Retinal pigment epithelial cell (primary cell): ENCODE results near the gene RPTOR.

Experiments used
- DNase-seq: peaks from one replicate; pipeline ENCODE4 v3.0.0-alpha.2; 2010; ENCODE audit warnings: low read depth
- H3K4me3 ChIP-seq: 2 replicates; pipeline ENCODE4 v1.5.1; 2011; ENCODE audit warnings: mild to moderate bottlenecking, low read length, control low read depth, moderate library complexity
- TF ChIP-seq, protein P1 (sequence below): conservative IDR thresholded peaks from 2 replicates; pipeline ENCODE4 v1.5.1; 2011; ENCODE audit warnings: low read depth, low read length, control low read depth, inconsistent platforms

RPTOR gene

DNA sequence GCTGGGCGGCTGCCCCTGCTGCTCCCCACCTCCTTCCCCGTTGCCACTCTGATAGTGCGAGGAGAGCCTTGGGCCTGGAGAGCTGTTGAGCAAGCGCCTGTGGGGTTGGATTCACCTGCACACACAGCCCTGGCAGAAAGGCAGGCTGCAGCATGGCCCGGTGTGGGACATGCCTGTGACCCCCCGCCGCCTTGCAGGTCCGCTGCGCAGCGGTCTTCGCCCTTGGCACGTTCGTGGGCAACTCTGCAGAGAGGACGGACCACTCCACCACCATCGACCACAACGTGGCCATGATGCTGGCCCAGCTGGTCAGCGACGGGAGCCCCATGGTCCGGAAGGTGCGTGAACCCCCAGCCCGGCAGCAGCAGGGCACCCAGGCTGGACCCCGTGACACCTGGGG, 340.2 kb downstream of the RPTOR start:
- TF ChIP-seq, protein P1, sequence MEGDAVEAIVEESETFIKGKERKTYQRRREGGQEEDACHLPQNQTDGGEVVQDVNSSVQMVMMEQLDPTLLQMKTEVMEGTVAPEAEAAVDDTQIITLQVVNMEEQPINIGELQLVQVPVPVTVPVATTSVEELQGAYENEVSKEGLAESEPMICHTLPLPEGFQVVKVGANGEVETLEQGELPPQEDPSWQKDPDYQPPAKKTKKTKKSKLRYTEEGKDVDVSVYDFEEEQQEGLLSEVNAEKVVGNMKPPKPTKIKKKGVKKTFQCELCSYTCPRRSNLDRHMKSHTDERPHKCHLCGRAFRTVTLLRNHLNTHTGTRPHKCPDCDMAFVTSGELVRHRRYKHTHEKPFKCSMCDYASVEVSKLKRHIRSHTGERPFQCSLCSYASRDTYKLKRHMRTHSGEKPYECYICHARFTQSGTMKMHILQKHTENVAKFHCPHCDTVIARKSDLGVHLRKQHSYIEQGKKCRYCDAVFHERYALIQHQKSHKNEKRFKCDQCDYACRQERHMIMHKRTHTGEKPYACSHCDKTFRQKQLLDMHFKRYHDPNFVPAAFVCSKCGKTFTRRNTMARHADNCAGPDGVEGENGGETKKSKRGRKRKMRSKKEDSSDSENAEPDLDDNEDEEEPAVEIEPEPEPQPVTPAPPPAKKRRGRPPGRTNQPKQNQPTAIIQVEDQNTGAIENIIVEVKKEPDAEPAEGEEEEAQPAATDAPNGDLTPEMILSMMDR = no peak
- H3K4me3 ChIP-seq = no peak overlapping the region
- DNase-seq = no peak

DNA sequence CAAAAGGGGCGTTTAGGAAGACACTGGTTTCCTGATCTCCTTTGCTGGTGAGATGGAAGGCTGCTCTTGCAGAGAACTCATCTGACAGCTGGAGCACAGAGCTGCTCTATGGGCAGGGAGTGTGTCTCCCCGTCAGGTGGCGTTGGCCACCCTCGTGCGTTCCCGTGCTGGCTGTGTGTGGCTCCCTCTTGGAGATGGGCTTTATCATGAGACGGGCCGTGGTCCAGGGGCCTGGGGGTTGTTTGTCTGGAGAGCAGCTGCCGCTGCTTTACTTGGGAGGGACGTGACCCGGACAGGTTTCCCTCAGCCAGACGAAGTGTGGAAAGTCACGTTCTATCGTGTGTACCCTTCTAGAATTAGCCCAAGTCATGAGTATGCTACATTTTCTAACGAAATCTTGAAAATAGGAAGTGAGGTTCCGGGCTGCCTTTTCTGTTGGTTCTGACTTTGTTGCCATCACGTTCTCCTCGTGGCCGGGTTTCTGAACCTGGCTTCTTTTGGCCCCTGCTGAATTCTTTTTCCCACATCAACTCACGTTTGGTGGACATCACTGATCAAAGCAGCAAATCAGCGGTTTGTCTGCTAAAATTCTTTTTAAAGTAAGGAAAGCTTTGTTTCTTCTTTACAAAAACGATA, 341.4 kb downstream of the RPTOR start:
- TF ChIP-seq, protein P1 = no peak
- H3K4me3 ChIP-seq = no peak overlapping the region
- no peak for DNase-seq

DNA sequence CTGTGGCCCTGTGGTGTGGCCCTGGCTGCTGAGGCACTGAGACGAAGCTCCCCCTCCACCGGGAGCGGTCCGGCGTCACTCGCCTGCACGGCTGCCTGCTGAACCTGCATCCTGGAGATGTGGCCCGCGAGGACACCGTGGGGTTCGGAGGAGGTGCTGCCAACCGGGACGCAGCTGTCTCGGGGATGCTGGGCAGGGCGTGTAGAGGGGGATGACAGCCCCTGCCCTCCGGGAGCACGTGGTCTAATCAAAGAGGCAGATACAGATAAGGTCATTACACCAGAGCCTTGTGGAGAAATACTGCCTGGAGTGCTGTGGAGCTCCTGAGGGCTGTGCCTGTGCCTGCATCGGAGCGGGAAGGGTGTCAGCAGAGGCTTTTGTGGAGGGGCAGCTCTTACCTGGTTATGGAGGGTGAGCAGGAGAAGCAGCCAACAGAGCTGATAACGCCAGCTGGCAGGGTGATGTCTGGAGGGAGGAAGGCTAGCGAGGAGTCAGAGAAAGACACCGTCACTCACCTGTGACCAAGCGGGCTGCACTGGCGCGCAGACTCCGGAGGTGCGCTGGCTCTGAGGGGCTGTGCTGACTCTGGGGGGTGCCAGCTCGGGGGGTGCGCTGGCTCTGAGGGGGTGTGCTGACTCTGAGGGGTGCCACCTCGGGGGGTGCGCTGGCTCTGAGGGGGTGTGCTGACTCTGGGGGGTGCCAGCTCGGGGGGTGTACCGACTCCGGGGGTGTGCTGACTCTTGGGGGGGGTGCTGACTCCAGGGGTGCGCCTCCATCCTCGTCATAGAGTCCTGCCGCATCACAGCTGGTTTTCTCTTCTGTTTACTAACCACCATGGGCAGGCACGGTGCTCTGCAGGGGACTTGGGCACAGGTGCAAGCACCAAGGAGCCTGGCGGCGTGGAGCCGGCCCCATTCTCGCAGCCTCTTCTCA, 342.3 kb downstream of the RPTOR start:
- no peak for DNase-seq
- H3K4me3 ChIP-seq = no peak overlapping the region
- TF ChIP-seq, protein P1 = no peak

DNA sequence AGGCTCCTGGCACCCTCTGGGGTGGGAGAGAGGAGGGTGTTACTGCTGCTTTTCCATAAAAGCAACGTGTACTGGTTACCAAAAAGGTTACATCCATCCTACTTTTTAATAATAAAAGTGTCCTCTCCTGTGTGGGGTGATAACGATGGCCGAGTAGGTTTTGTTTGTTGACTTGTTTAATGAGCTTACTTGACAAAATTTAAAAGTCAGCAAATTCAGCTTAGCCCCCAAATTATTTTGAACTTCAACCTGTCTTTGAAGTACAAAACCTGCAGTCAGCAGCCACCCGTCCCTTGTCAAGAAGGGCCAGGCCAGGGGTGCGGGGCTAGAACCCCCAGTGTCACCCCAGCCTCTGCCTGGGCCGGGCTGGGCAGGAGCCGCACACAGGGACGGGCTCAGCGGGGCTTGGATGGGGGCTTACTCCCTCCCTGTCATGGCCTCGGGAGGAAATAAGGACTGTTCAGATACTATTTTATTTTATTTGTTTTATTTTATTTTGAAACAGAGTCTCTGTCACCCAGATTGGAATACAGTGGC, 343.1 kb downstream of the RPTOR start:
- no peak for DNase-seq
- no peak overlapping the region for H3K4me3 ChIP-seq
- TF ChIP-seq, protein P1 = no peak

DNA sequence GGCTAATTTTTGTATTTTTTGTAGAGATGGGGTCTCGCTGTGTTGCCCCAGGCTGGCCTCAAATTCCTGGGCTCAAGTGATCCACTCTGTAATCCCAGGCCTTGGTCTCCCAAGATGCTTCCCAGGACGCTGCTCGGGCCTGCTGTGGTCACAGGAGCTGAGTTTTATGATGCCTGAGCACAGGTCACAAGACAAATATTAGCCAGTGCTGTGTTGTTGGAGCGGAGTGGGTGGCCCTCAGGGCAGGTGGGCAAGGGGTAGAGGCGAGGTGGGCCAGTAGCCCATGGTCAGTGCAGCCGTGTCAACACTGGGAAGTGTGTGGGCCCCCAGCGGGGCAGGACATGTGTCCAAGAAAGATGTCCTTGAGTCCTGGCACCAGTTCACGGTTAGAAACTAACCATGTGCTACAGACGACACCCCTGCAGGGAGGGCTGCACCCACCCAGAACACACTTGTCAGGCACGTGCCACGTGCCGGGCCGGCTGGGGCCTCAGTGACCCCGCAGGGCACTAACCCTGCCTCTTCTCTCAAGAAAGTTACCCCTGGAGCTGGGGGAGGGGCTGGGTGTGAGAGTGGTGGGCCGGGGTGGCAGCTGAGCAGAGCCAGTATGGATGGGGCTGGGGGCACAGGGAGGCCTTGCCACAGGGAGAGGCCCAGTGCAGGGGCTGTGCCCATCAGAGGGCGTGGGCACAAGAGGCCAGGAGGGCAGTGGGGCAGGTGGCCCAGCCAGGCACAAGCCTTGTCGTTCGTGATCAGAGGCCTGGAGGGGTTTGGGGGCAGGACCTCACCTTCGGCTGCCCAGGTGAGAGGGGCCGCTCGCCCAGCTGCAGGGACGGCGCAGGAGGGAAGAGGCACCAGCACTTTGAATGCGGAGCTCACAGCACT, 343.9 kb downstream of the RPTOR start:
- no peak for DNase-seq
- TF ChIP-seq, protein P1 = no peak
- no peak overlapping the region for H3K4me3 ChIP-seq

DNA sequence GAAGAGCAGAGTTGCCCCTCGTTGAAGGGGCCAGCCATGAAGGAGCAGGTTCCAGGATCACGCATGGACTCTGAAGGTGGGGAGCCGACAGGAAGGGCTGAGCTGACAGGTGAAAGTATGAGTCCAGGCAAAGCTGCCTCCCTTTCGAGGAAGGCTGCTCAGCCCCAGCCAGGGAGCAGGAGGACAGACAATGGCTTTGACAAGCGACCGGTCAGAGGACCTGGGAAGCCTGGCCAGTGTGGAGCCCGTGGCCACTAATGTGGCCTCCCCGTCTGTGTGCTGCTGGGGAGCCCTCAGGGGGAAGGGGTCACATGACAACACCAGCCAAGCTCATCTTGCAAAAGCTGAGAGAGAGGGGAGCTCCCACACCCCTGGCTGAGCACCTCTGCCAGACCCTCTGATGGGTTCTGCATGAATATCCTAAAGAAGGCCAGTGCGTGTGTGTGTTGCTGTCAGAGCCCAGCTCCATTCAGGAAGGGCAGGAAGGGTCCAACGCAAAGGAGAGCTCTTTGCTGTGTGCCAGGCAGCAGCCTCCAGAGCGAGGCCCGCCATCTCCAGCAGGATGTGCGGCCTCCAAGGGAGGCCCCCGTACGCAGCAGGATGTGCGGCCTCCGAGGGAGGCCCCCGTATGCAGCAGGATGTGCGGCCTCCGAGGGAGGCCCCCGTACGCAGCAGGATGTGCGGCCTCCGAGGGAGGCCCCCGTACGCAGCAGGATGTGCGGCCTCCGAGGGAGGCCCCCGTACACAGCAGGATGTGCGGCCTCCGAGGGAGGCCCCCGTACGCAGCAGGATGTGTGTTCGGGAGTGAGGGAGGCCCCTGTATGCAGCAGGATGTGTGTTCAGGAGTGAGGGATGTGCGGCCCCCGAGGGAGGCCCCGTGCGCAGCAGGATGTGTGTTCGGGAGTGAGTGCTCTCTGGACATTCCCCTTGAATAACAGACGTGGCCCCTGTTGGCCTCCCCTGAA, 344.9 kb downstream of the RPTOR start:
- no peak overlapping the region for H3K4me3 ChIP-seq
- no peak for DNase-seq
- TF ChIP-seq, protein P1 = no peak
